ENCODE measurements around the gene ATG16L2. TPM values are rescaled to one million over a fixed set of nuclear protein-coding genes. Genes with fewer than 3 reads are reported as not detected.

The ATG16L2 gene
- total and polyA plus RNA-seq, 4 donors: 42.6 to 86.0 (median 61.4) TPM

DNA sequence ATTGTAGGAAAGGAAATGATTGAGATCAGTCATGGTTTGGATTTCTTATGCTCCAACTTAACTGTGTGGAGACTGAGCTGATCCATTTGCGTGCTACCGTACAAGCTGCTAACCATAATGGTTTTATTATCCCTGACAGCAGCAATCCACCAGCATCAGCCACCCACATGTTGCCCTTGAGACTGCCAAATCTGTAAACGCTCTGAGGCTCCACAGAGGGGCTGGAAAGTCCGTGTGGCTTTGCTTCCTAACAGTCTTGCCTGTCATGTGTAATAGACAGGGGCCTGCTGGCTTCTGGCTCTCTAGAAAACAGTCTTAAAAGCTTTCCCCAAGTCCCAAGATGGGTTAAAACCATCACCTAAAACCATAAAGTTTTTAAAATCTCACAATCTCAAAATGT lies 30.1 kb downstream of the ATG16L2 start:
- WGBS, 2 donors: 83% methylated on average over 4 of the region's 4 CpGs
- DNase-seq (peak; percentile 92 to 98 (median 98)), ATAC-seq (ENCODE audit: insufficient read depth, low FRiP score) (no peak)
- peaks cover 2 to 28% (median 6%) of the 10 kb centered on the region in 5 donors for H3K4me1 ChIP-seq (ENCODE audit: control insufficient read depth in 5 of 5, insufficient read depth in 5 of 5, low read length in 5 of 5)
- TF ChIP-seq, protein P1, sequence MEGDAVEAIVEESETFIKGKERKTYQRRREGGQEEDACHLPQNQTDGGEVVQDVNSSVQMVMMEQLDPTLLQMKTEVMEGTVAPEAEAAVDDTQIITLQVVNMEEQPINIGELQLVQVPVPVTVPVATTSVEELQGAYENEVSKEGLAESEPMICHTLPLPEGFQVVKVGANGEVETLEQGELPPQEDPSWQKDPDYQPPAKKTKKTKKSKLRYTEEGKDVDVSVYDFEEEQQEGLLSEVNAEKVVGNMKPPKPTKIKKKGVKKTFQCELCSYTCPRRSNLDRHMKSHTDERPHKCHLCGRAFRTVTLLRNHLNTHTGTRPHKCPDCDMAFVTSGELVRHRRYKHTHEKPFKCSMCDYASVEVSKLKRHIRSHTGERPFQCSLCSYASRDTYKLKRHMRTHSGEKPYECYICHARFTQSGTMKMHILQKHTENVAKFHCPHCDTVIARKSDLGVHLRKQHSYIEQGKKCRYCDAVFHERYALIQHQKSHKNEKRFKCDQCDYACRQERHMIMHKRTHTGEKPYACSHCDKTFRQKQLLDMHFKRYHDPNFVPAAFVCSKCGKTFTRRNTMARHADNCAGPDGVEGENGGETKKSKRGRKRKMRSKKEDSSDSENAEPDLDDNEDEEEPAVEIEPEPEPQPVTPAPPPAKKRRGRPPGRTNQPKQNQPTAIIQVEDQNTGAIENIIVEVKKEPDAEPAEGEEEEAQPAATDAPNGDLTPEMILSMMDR (IDR thresholded peaks at IDR 0.05; ENCODE audit: control extremely low read depth, extremely low read depth): no peak
- no peak overlapping the region for H3K4me3 ChIP-seq
- H3K27ac ChIP-seq (ENCODE audit: low read depth in 1 of 2, low read length in 1 of 2): no peak overlapping the region
- H3K9ac ChIP-seq (ENCODE audit: insufficient read depth in 1 of 2, low read length in 2 of 2): no peak overlapping the region
- H3K36me3 ChIP-seq (ENCODE audit: control insufficient read depth in 4 of 4, insufficient read depth in 4 of 4, low read length in 4 of 4): peaks cover 2 to 28% (median 8%) of the 10 kb centered on the region in 4 donors
- H3K9me3 ChIP-seq (ENCODE audit: control insufficient read depth in 4 of 4, insufficient read depth in 3 of 4, low read length in 3 of 4): no peaks in the 10 kb centered on the region
- H3K27me3 ChIP-seq (ENCODE audit: control insufficient read depth in 3 of 3, insufficient read depth in 3 of 3, low read length in 2 of 3): no peaks in the 10 kb centered on the region

DNA sequence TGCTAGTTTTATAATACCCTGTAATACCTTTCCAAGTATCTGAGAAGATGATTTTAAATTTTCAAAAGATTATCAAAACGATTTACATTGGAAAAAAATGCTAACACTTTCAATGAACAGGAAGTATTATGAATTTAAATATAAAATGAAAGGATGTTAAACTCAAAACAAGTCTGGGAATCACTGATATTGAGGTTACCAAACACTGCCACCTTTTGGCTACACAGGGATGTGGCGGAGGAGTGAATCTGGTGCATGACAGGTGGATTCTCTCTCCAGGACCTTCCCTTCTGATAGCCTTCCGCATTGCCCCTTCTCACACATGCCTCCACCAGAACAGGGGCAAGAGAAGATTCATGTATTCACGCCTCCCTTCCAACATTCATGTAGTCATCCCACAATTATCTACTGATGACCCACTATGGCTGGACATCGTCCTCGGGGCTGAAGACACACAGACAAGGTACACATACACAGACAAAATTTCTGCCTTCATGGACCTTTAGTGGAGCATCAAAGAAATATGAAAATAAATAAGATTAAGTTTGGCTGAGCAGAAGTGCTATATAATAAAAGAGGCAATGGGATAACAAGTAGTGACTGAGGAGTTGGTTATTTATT lies 34.7 kb downstream of the ATG16L2 start:
- 68 to 75% methylated on average over 6 of the region's 6 CpGs for WGBS, 2 donors
- ATAC-seq (ENCODE audit: insufficient read depth, low FRiP score): no peak

DNA sequence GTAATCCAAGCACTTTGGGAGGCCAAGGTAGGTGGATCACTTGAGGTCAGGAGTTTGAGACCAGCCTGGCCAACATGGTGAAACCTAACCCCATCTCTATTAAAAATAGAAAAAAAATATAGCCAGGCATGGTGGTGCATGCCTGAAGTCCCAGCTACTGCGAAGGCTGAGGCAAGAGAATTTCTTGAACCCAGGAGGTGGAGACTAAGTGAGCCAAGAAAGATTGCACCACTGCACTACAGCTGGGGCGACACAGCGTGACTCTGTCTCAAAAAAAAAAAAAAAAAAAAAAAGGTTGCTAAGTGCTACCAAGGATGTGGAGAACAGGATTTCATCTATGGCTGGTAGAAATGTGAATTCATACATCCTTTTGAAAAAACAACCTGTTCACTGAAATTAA lies 36.6 kb downstream of the ATG16L2 start:
- H3K27ac ChIP-seq (ENCODE audit: low read depth in 1 of 2, low read length in 1 of 2): no peak overlapping the region
- TF ChIP-seq, protein P1 (IDR thresholded peaks at IDR 0.05; ENCODE audit: control extremely low read depth, extremely low read depth): no peak
- H3K27me3 ChIP-seq (ENCODE audit: control insufficient read depth in 3 of 3, insufficient read depth in 3 of 3, low read length in 2 of 3): no peaks in the 10 kb centered on the region
- WGBS, 2 donors: 68 to 82% methylated on average over 3 of the region's 3 CpGs
- no peak overlapping the region for H3K9ac ChIP-seq (ENCODE audit: insufficient read depth in 1 of 2, low read length in 2 of 2)
- no peak overlapping the region for H3K4me3 ChIP-seq
- DNase-seq (no peak), ATAC-seq (ENCODE audit: insufficient read depth, low FRiP score) (no peak)
- peaks cover 0 to 4% (median 0%) of the 10 kb centered on the region in 4 donors for H3K36me3 ChIP-seq (ENCODE audit: control insufficient read depth in 4 of 4, insufficient read depth in 4 of 4, low read length in 4 of 4)
- H3K4me1 ChIP-seq (ENCODE audit: control insufficient read depth in 5 of 5, insufficient read depth in 5 of 5, low read length in 5 of 5): peaks cover 0 to under 1% (median 0%) of the 10 kb centered on the region in 5 donors
- H3K9me3 ChIP-seq (ENCODE audit: control insufficient read depth in 4 of 4, insufficient read depth in 3 of 4, low read length in 3 of 4): no peaks in the 10 kb centered on the region

More for the DNA sequence above, 34.7 kb downstream of the ATG16L2 start:
- Histone ChIP-seq H3K27ac (ENCODE audit: low read depth in 1 of 2, low read length in 1 of 2) (no peak overlapping the region), H3K27me3 (ENCODE audit: control insufficient read depth in 3 of 3, insufficient read depth in 3 of 3, low read length in 2 of 3) (no peaks in the 10 kb centered on the region), H3K9me3 (ENCODE audit: control insufficient read depth in 4 of 4, insufficient read depth in 3 of 4, low read length in 3 of 4) (no peaks in the 10 kb centered on the region), H3K9ac (ENCODE audit: insufficient read depth in 1 of 2, low read length in 2 of 2) (no peak overlapping the region), H3K4me3 (no peak overlapping the region), H3K4me1 (ENCODE audit: control insufficient read depth in 5 of 5, insufficient read depth in 5 of 5, low read length in 5 of 5) (peaks cover 0 to 15% (median 4%) of the 10 kb centered on the region in 5 donors), H3K36me3 (ENCODE audit: control insufficient read depth in 4 of 4, insufficient read depth in 4 of 4, low read length in 4 of 4) (peaks cover 0 to 8% (median 0%) of the 10 kb centered on the region in 4 donors)
- peak in 2 of 3 donors; percentile 50 to 63 for DNase-seq
- TF ChIP-seq, protein P1 (IDR thresholded peaks at IDR 0.05; ENCODE audit: control extremely low read depth, extremely low read depth): peak; percentile 64

All from lung (tissue), 12 donors.